ENCODE measurements around the gene SPIN1. TPM values are rescaled to one million over a fixed set of nuclear protein-coding genes. Genes with fewer than 3 reads are reported as not detected.
"Not testable (repeated sequence)": the region's sequence is repeated elsewhere in the genome, so short reads cannot be mapped to it uniquely, and the experiment has no call there.

The SPIN1 gene
- 56.3 TPM for total RNA-seq
- 10 to 100 TPM; 57.0 to 86.0 (median 67.4) TPM for polyA plus RNA-seq (ENCODE audit: insufficient read depth in 1 of 8, insufficient read length in 8 of 8, low replicate concordance in 1 of 8)
- long read RNA-seq, donor 1, full-length matches to known transcripts, result 9 of 9 reads
- long read RNA-seq, donor 1, partial matches to known transcripts, result 0 of 9 reads
- long read RNA-seq, donor 1, other reads (novel, unspliced or antisense), result 0 of 9 reads
- long read RNA-seq, donor 2, full-length matches to known transcripts, result 2 of 2 reads
- long read RNA-seq, donor 2, partial matches to known transcripts, result 0 of 2 reads
- long read RNA-seq, donor 2, other reads (novel, unspliced or antisense), result 0 of 2 reads
- long read RNA-seq, donor 3, full-length matches to known transcripts, result 16 of 16 reads
- long read RNA-seq, donor 3, partial matches to known transcripts, result 0 of 16 reads
- long read RNA-seq, donor 3, other reads (novel, unspliced or antisense), result 0 of 16 reads
- long read RNA-seq, donor 4, full-length matches to known transcripts, result 8 of 8 reads
- long read RNA-seq, donor 4, partial matches to known transcripts, result 0 of 8 reads
- long read RNA-seq, donor 4, other reads (novel, unspliced or antisense), result 0 of 8 reads
- long read RNA-seq, donor 5, full-length matches to known transcripts, result 38 of 46 reads
- long read RNA-seq, donor 5, partial matches to known transcripts, result 8 of 46 reads
- long read RNA-seq, donor 5, other reads (novel, unspliced or antisense), result 0 of 46 reads
- long read RNA-seq, donor 6, full-length matches to known transcripts, result 20 of 34 reads
- long read RNA-seq, donor 6, partial matches to known transcripts, result 14 of 34 reads
- long read RNA-seq, donor 6, other reads (novel, unspliced or antisense), result 0 of 34 reads
- long read RNA-seq, donor 7, full-length matches to known transcripts, result 21 of 21 reads
- long read RNA-seq, donor 7, partial matches to known transcripts, result 0 of 21 reads
- long read RNA-seq, donor 7, other reads (novel, unspliced or antisense), result 0 of 21 reads
- long read RNA-seq, donor 8, full-length matches to known transcripts, result 13 of 13 reads
- long read RNA-seq, donor 8, partial matches to known transcripts, result 0 of 13 reads
- long read RNA-seq, donor 8, other reads (novel, unspliced or antisense), result 0 of 13 reads
- long read RNA-seq, donor 9, full-length matches to known transcripts, result 11 of 18 reads
- long read RNA-seq, donor 9, partial matches to known transcripts, result 7 of 18 reads
- long read RNA-seq, donor 9, other reads (novel, unspliced or antisense), result 0 of 18 reads
- long read RNA-seq, donor 10, full-length matches to known transcripts, result 32 of 37 reads
- long read RNA-seq, donor 10, partial matches to known transcripts, result 5 of 37 reads
- long read RNA-seq, donor 10, other reads (novel, unspliced or antisense), result 0 of 37 reads
- long read RNA-seq, donor 11, full-length matches to known transcripts, result 17 of 17 reads
- long read RNA-seq, donor 11, partial matches to known transcripts, result 0 of 17 reads
- long read RNA-seq, donor 11, other reads (novel, unspliced or antisense), result 0 of 17 reads

GRCh38 chr9:88388203-88388885 lies at the start of gene SPIN1:
Gene SPIN1, plus strand, starts transcription at chr9:88388444. Its CDS starts 38,096 bp downstream, at chr9:88426540.
- peaks cover 5% of the 10 kb centered on the region for H3K36me3 ChIP-seq (ENCODE audit: control insufficient read depth, insufficient read depth, low read length)
- peak; percentile 92 for DNase-seq
- under 1% methylated on average over 92 of the region's 106 CpGs for WGBS (ENCODE audit: insufficient coverage)

GRCh38 chr9:88339317-88339716 lies 48.9 kb upstream of the SPIN1 start:
- DNase-seq, result peak; percentile 17
- peaks cover 5% of the 10 kb centered on the region for H3K4me1 ChIP-seq (ENCODE audit: control insufficient read depth, insufficient read depth, low read length)
- WGBS (ENCODE audit: insufficient coverage), result no CpG with 5 or more reads among the region's 4 CpGs
- no peaks in the 10 kb centered on the region for H3K36me3 ChIP-seq (ENCODE audit: control insufficient read depth, insufficient read depth, low read length)
- H3K27ac ChIP-seq (ENCODE audit: low read length), result no peak overlapping the region
- H3K9me3 ChIP-seq (replicated peaks; ENCODE audit: control insufficient read depth, low read depth, low read length), result no peaks in the 10 kb centered on the region
- H3K27me3 ChIP-seq (ENCODE audit: control insufficient read depth, insufficient read depth, low read length), result no peaks in the 10 kb centered on the region
- no peak overlapping the region for H3K4me3 ChIP-seq (ENCODE audit: low read length)

More at GRCh38 chr9:88388203-88388885, at the start of gene SPIN1:
- Histone ChIP-seq H3K9me3 (replicated peaks; ENCODE audit: control insufficient read depth, low read depth, low read length) (no peaks in the 10 kb centered on the region), H3K27ac (ENCODE audit: low read length) (peak within 1 kb of the TSS; percentile 86), H3K4me3 (ENCODE audit: low read length) (peak within 1 kb of the TSS; percentile 82), H3K4me1 (ENCODE audit: control insufficient read depth, insufficient read depth, low read length) (peaks cover 6% of the 10 kb centered on the region), H3K27me3 (ENCODE audit: control insufficient read depth, insufficient read depth, low read length) (no peaks in the 10 kb centered on the region)

GRCh38 chr9:88342246-88342645 lies 46.0 kb upstream of the SPIN1 start:
- Histone ChIP-seq H3K36me3 (ENCODE audit: control insufficient read depth, insufficient read depth, low read length) (no peaks in the 10 kb centered on the region), H3K27me3 (ENCODE audit: control insufficient read depth, insufficient read depth, low read length) (no peaks in the 10 kb centered on the region), H3K4me3 (ENCODE audit: low read length) (no peak overlapping the region), H3K9me3 (replicated peaks; ENCODE audit: control insufficient read depth, low read depth, low read length) (no peaks in the 10 kb centered on the region), H3K4me1 (ENCODE audit: control insufficient read depth, insufficient read depth, low read length) (peaks cover 5% of the 10 kb centered on the region), H3K27ac (ENCODE audit: low read length) (no peak overlapping the region)
- DNase-seq, result no peak
- WGBS (ENCODE audit: insufficient coverage), result no CpG with 5 or more reads among the region's 2 CpGs

- Histone ChIP-seq H3K9me3 (replicated peaks; ENCODE audit: control insufficient read depth, low read depth, low read length) (no peaks in the 10 kb centered on the region), H3K4me1 (ENCODE audit: control insufficient read depth, insufficient read depth, low read length) (peaks cover 5% of the 10 kb centered on the region), H3K27ac (ENCODE audit: low read length) (no peak overlapping the region), H3K27me3 (ENCODE audit: control insufficient read depth, insufficient read depth, low read length) (no peaks in the 10 kb centered on the region), H3K36me3 (ENCODE audit: control insufficient read depth, insufficient read depth, low read length) (no peaks in the 10 kb centered on the region), H3K4me3 (ENCODE audit: low read length) (no peak overlapping the region)
- 89% methylated on average over 3 of the region's 7 CpGs for WGBS (ENCODE audit: insufficient coverage)
- DNase-seq, result no peak
Measured at GRCh38 chr9:88344013-88344412, 44.2 kb upstream of the SPIN1 start.

- not testable (repeated sequence) for H3K36me3 ChIP-seq (ENCODE audit: control insufficient read depth, insufficient read depth, low read length); DNase-seq; H3K4me3 ChIP-seq (ENCODE audit: low read length); H3K9me3 ChIP-seq (replicated peaks; ENCODE audit: control insufficient read depth, low read depth, low read length); H3K4me1 ChIP-seq (ENCODE audit: control insufficient read depth, insufficient read depth, low read length); H3K27ac ChIP-seq (ENCODE audit: low read length); H3K27me3 ChIP-seq (ENCODE audit: control insufficient read depth, insufficient read depth, low read length)
- no CpG with 5 or more reads among the region's 5 CpGs for WGBS (ENCODE audit: insufficient coverage)
Measured at GRCh38 chr9:88350354-88350753, 37.9 kb upstream of the SPIN1 start.

- no peaks in the 10 kb centered on the region for H3K36me3 ChIP-seq (ENCODE audit: control insufficient read depth, insufficient read depth, low read length)
- DNase-seq, result no peak
- 100% methylated on average over 1 of the region's 2 CpGs for WGBS (ENCODE audit: insufficient coverage)
- no peaks in the 10 kb centered on the region for H3K4me1 ChIP-seq (ENCODE audit: control insufficient read depth, insufficient read depth, low read length)
- H3K27ac ChIP-seq (ENCODE audit: low read length), result no peak overlapping the region
- H3K4me3 ChIP-seq (ENCODE audit: low read length), result no peak overlapping the region
- H3K27me3 ChIP-seq (ENCODE audit: control insufficient read depth, insufficient read depth, low read length), result no peaks in the 10 kb centered on the region
- peaks cover 6% of the 10 kb centered on the region for H3K9me3 ChIP-seq (replicated peaks; ENCODE audit: control insufficient read depth, low read depth, low read length)
Measured at GRCh38 chr9:88355166-88355565, 33.1 kb upstream of the SPIN1 start.

- H3K27ac ChIP-seq (ENCODE audit: low read length); H3K4me3 ChIP-seq (ENCODE audit: low read length); H3K9me3 ChIP-seq (replicated peaks; ENCODE audit: control insufficient read depth, low read depth, low read length); H3K4me1 ChIP-seq (ENCODE audit: control insufficient read depth, insufficient read depth, low read length); DNase-seq; H3K36me3 ChIP-seq (ENCODE audit: control insufficient read depth, insufficient read depth, low read length); H3K27me3 ChIP-seq (ENCODE audit: control insufficient read depth, insufficient read depth, low read length): not testable (repeated sequence)
Measured at GRCh38 chr9:88357250-88357649, 31.0 kb upstream of the SPIN1 start.

- no peak for DNase-seq
- WGBS (ENCODE audit: insufficient coverage), result no CpG with 5 or more reads among the region's 4 CpGs
Measured at GRCh38 chr9:88358723-88359122, 29.5 kb upstream of the SPIN1 start.

GRCh38 chr9:88359974-88360373 lies 28.3 kb upstream of the SPIN1 start:
- no peak for DNase-seq
- 100% methylated on average over 3 of the region's 3 CpGs for WGBS (ENCODE audit: insufficient coverage)
- no peaks in the 10 kb centered on the region for H3K27me3 ChIP-seq (ENCODE audit: control insufficient read depth, insufficient read depth, low read length)
- H3K36me3 ChIP-seq (ENCODE audit: control insufficient read depth, insufficient read depth, low read length), result no peaks in the 10 kb centered on the region
- no peak overlapping the region for H3K4me3 ChIP-seq (ENCODE audit: low read length)
- H3K4me1 ChIP-seq (ENCODE audit: control insufficient read depth, insufficient read depth, low read length), result no peaks in the 10 kb centered on the region
- H3K27ac ChIP-seq (ENCODE audit: low read length), result no peak overlapping the region
- H3K9me3 ChIP-seq (replicated peaks; ENCODE audit: control insufficient read depth, low read depth, low read length), result no peaks in the 10 kb centered on the region

More at GRCh38 chr9:88358723-88359122, 29.5 kb upstream of the SPIN1 start:
- no peaks in the 10 kb centered on the region for H3K4me1 ChIP-seq (ENCODE audit: control insufficient read depth, insufficient read depth, low read length)
- H3K27me3 ChIP-seq (ENCODE audit: control insufficient read depth, insufficient read depth, low read length), result no peaks in the 10 kb centered on the region
- peaks cover 6% of the 10 kb centered on the region for H3K9me3 ChIP-seq (replicated peaks; ENCODE audit: control insufficient read depth, low read depth, low read length)
- H3K4me3 ChIP-seq (ENCODE audit: low read length), result no peak overlapping the region
- H3K36me3 ChIP-seq (ENCODE audit: control insufficient read depth, insufficient read depth, low read length), result no peaks in the 10 kb centered on the region
- H3K27ac ChIP-seq (ENCODE audit: low read length), result no peak overlapping the region

Measured in muscle of leg (tissue), 16 donors.